H1 (cell line): ENCODE results near the gene SPTB. TPM values are rescaled to one million over a fixed set of nuclear protein-coding genes. Genes with fewer than 3 reads are reported as not detected.

ENCODE experiments used
- CTCF ChIA-PET: fragments of 300-600 bp; sonication (Branson Sonifier 250); formaldehyde crosslinking; loops from one replicate; lab custom pipeline; 2021; ENCODE audit not compliant: partially characterized antibody; lab: Charles Lee
- POLR2A ChIA-PET: fragments of 300-600 bp; sonication (Branson Sonifier 250); formaldehyde crosslinking; loops from one replicate; lab custom pipeline; 2021; ENCODE audit warnings: inconsistent platforms; ENCODE audit not compliant: partially characterized antibody; lab: Charles Lee
- DNase-seq, 2 experiments: peaks; one replicate each; pipeline versions ENCODE4 v3.0.0 to v3.0.0-alpha.2; 2010 to 2022; ENCODE audit warnings: low spot score in 2 of 2, low read depth in 1 of 2, mixed read lengths in 1 of 2
- FAIRE-seq: peaks from 2 replicates; lab custom pipeline; 2011; peaks lifted over from hg19 to GRCh38; lab: Jason Lieb, UNC
- H2AFZ ChIP-seq: 2 replicates; pipeline ENCODE4 v1.8.1; 2012; ENCODE audit warnings: low read length, inconsistent platforms
- H2AK5ac ChIP-seq: 2 replicates; pipeline ENCODE4 v1.6.1; 2013; ENCODE audit warnings: low read depth, low read length
- H2BK120ac ChIP-seq: replicated peaks from 2 replicates; pipeline ENCODE3; 2013; ENCODE audit warnings: low read depth, low read length, inconsistent platforms
- H2BK12ac ChIP-seq: 2 replicates; pipeline ENCODE4 v1.6.1; 2013; ENCODE audit warnings: low read depth, low read length
- H2BK15ac ChIP-seq: 2 replicates; pipeline ENCODE4 v1.6.1; 2013; ENCODE audit warnings: low read length
- H2BK20ac ChIP-seq: 2 replicates; pipeline ENCODE4 v1.6.1; 2013; ENCODE audit warnings: low read length
- H2BK5ac ChIP-seq: 2 replicates; pipeline ENCODE4 v1.6.1; 2013; ENCODE audit warnings: low read depth, low read length
- H3K14ac ChIP-seq: 2 replicates; pipeline ENCODE4 v1.6.1; 2013; ENCODE audit warnings: inconsistent platforms; ENCODE audit not compliant: insufficient read length
- H3K18ac ChIP-seq: 2 replicates; pipeline ENCODE4 v1.6.1; 2013; ENCODE audit warnings: low read length; ENCODE audit errors: extremely low read depth
- H3K23ac ChIP-seq: 2 replicates; pipeline ENCODE4 v1.6.1; 2013; ENCODE audit warnings: inconsistent platforms; ENCODE audit not compliant: insufficient read length
- H3K23me2 ChIP-seq: 2 replicates; pipeline ENCODE4 v1.6.1; 2013; ENCODE audit warnings: low read depth, low read length
- H3K27ac ChIP-seq: 2 replicates; pipeline ENCODE4 v1.6.1; 2011; ENCODE audit warnings: low read depth, low read length, inconsistent platforms
- H3K27me3 ChIP-seq, 4 experiments: replicated peaks in 1 of 4; 1 replicate in 1 of 4; 2 replicates in 3 of 4; pipeline versions ENCODE4 v1.6.1 to v1.8.1; 2011 to 2013; ENCODE audit warnings: low read length in 3 of 4, mild to moderate bottlenecking in 3 of 4, inconsistent platforms in 2 of 4, mixed read lengths in 2 of 4, moderate library complexity in 1 of 4; ENCODE audit not compliant: control insufficient read depth in 3 of 4, insufficient read depth in 3 of 4; ENCODE audit errors: extremely low read depth in 1 of 4
- H3K36me3 ChIP-seq, 4 experiments: 2 replicates each; pipeline versions ENCODE4 v1.6.1 to v1.8.1; 2011 to 2013; ENCODE audit warnings: mild to moderate bottlenecking in 4 of 4, low read length in 3 of 4, moderate library complexity in 2 of 4, control low read depth in 1 of 4, inconsistent platforms in 1 of 4; ENCODE audit not compliant: insufficient read depth in 4 of 4, control insufficient read depth in 2 of 4
- H3K4ac ChIP-seq: replicated peaks from 2 replicates; pipeline ENCODE3; 2013; ENCODE audit warnings: low read length, low read depth, mixed read lengths, inconsistent platforms; ENCODE audit not compliant: insufficient read length
- H3K4me1 ChIP-seq, 4 experiments: replicated peaks in 1 of 4; 1 replicate in 1 of 4; 2 replicates in 3 of 4; pipeline versions ENCODE4 v1.6.1 to v1.8.1; 2011 to 2013; ENCODE audit warnings: low read length in 3 of 4, inconsistent platforms in 2 of 4, mixed read lengths in 1 of 4; ENCODE audit not compliant: insufficient read depth in 4 of 4, control insufficient read depth in 3 of 4
- H3K4me2 ChIP-seq, 2 experiments: 2 replicates each; pipeline versions ENCODE4 v1.6.1 to v1.8.1; 2011 to 2013; ENCODE audit warnings: low read depth in 2 of 2, low read length in 2 of 2, control low read depth in 1 of 2, inconsistent platforms in 1 of 2, mild to moderate bottlenecking in 1 of 2; ENCODE audit not compliant: insufficient read depth in 1 of 2
- H3K4me3 ChIP-seq, 4 experiments: fragments of 200-600, 300-600 bp in 1 of 4; sonication (generic), shearing (Covaris generic), sonication (Bioruptor Twin) in 1 of 4; 2 replicates each; pipeline versions ENCODE4 v1.5.1 to v1.8.1; 2011 to 2016; ENCODE audit warnings: low read length in 4 of 4, low read depth in 3 of 4, control low read depth in 2 of 4, inconsistent platforms in 2 of 4, mild to moderate bottlenecking in 2 of 4, mixed read lengths in 1 of 4, moderate library complexity in 1 of 4; ENCODE audit not compliant: insufficient read depth in 2 of 4; ENCODE audit errors: extremely low read depth in 1 of 4
- H3K56ac ChIP-seq: replicated peaks from 2 replicates; pipeline ENCODE3; 2013; ENCODE audit warnings: low read depth, mild to moderate bottlenecking, mixed read lengths, low read length, inconsistent platforms; ENCODE audit not compliant: insufficient read length
- H3K79me1 ChIP-seq: 2 replicates; pipeline ENCODE4 v1.6.1; 2013; ENCODE audit warnings: low read depth, low read length, control low read depth
- H3K79me2 ChIP-seq, 2 experiments: 2 replicates each; pipeline versions ENCODE4 v1.6.1 to v1.8.1; 2012 to 2013; ENCODE audit warnings: low read length in 2 of 2, mild to moderate bottlenecking in 2 of 2, inconsistent platforms in 1 of 2; ENCODE audit not compliant: insufficient read depth in 2 of 2, control insufficient read depth in 1 of 2
- H3K9ac ChIP-seq, 4 experiments: replicated peaks in 1 of 4; 1 replicate in 1 of 4; 2 replicates in 3 of 4; pipeline versions ENCODE4 v1.6.1 to v1.8.1; 2011 to 2013; ENCODE audit warnings: low read depth in 3 of 4, low read length in 3 of 4, control low read depth in 2 of 4, mild to moderate bottlenecking in 2 of 4, moderate library complexity in 2 of 4, inconsistent platforms in 1 of 4; ENCODE audit errors: extremely low read depth in 1 of 4
- H3K9me3 ChIP-seq, 2 experiments: 2 replicates each; pipeline versions ENCODE4 v1.6.1 to v1.8.1; 2012 to 2013; ENCODE audit warnings: mild to moderate bottlenecking in 2 of 2, moderate library complexity in 2 of 2, control low read depth in 1 of 2, inconsistent platforms in 1 of 2, low read depth in 1 of 2, low read length in 1 of 2, mixed read lengths in 1 of 2; ENCODE audit not compliant: insufficient read depth in 2 of 2
- H4K20me1 ChIP-seq, 2 experiments: replicated peaks in 1 of 2; 2 replicates each; pipeline versions ENCODE3 to v1.8.1; 2011 to 2013; ENCODE audit warnings: inconsistent platforms in 2 of 2, low read length in 2 of 2, mild to moderate bottlenecking in 1 of 2; ENCODE audit not compliant: insufficient read depth in 2 of 2, control insufficient read depth in 1 of 2
- H4K5ac ChIP-seq: 2 replicates; pipeline ENCODE4 v1.6.1; 2013; ENCODE audit warnings: low read length, low read depth, mixed read lengths, inconsistent platforms; ENCODE audit not compliant: insufficient read length
- H4K8ac ChIP-seq: 2 replicates; pipeline ENCODE4 v1.8.0; 2013; ENCODE audit warnings: mild to moderate bottlenecking, moderate library complexity, low read length, inconsistent platforms; ENCODE audit not compliant: insufficient read depth; ENCODE audit errors: extremely low read depth
- H4K91ac ChIP-seq: replicated peaks from 2 replicates; pipeline ENCODE3; 2013; ENCODE audit warnings: low read length, mixed read lengths, inconsistent platforms; ENCODE audit not compliant: insufficient read length
- BRCA1 ChIP-seq: IDR thresholded peaks from 2 replicates; pipeline ENCODE4 v1.6.1; 2012; ENCODE audit warnings: low read depth, low read length, improper control_type of control experiment
- CHD2 ChIP-seq: IDR thresholded peaks from 2 replicates; pipeline ENCODE4 v1.6.1; 2012; ENCODE audit warnings: low read length, improper control_type of control experiment
- EGR1 ChIP-seq: IDR thresholded peaks from 2 replicates; pipeline ENCODE4 v1.6.1; 2011; ENCODE audit warnings: low read depth, low read length, borderline replicate concordance
- EZH2 ChIP-seq: fragments of 200-600 bp; sonication (generic); IDR thresholded peaks from 2 replicates; pipeline ENCODE4 v1.7.1; 2012; ENCODE audit warnings: low read depth, mild to moderate bottlenecking, moderate library complexity, low read length, inconsistent platforms; ENCODE audit not compliant: severe bottlenecking
- GABPA ChIP-seq: IDR thresholded peaks from 2 replicates; pipeline ENCODE4 v1.6.1; 2011; ENCODE audit warnings: mild to moderate bottlenecking, low read length, moderate library complexity, borderline replicate concordance; ENCODE audit not compliant: insufficient read depth
- RAD21 ChIP-seq, 2 experiments: IDR thresholded peaks in 1 of 2; conservative IDR thresholded peaks in 1 of 2; 2 replicates each; pipeline ENCODE4 v1.6.1; 2011; ENCODE audit warnings: low read depth in 2 of 2, low read length in 2 of 2, improper control_type of control experiment in 1 of 2, inconsistent platforms in 1 of 2, mild to moderate bottlenecking in 1 of 2, moderate library complexity in 1 of 2
- RBBP5 ChIP-seq: IDR thresholded peaks from 2 replicates; pipeline ENCODE4 v1.7.1; 2012; ENCODE audit warnings: low read depth, mild to moderate bottlenecking, inconsistent platforms, low read length, moderate library complexity, borderline replicate concordance
- SAP30 ChIP-seq: fragments of 300-600 bp; sonication (generic); IDR thresholded peaks from 2 replicates; pipeline ENCODE4 v1.7.1; 2012; ENCODE audit warnings: low read length, moderate library complexity, mild to moderate bottlenecking, inconsistent platforms; ENCODE audit not compliant: insufficient read depth, insufficient replicate concordance
- SIRT6 ChIP-seq: IDR thresholded peaks from one replicate; pipeline ENCODE4 v1.7.1; 2012; ENCODE audit warnings: low read length, inconsistent platforms
- TCF12 ChIP-seq: IDR thresholded peaks from 2 replicates; pipeline ENCODE4 v1.6.1; 2011; ENCODE audit warnings: low read depth, mild to moderate bottlenecking, low read length
- WGBS, 2 experiments: shearing (Covaris generic) in 1 of 2; methylation state at CpG; one replicate each; pipeline versions ENCODE4 v1.1.6 to v1.1.7; 2013 to 2015; ENCODE audit warnings: low lambda C conversion rate in 2 of 2, mixed read lengths in 2 of 2, inconsistent platforms in 1 of 2, low coverage in 1 of 2, missing lambda C conversion rate in 1 of 2; ENCODE audit not compliant: insufficient replicate concordance in 2 of 2, insufficient coverage in 1 of 2, insufficient read length in 1 of 2; ENCODE audit errors: extremely low coverage in 1 of 2, missing lambda C conversion rate in 1 of 2; 5-methylcytosine and 5-hydroxymethylcytosine counted together
- polyA plus RNA-seq, 7 experiments: library from polyadenylated mRNA; depleted of rRNA in 3 of 7; stranded (reverse) in 5 of 7; unstranded in 2 of 7; fragments of >200 nt in 5 of 7; fragments of 200-250 nt in 2 of 7; gene quantifications; 1 replicate in 5 of 7; 2 replicates in 1 of 7; 4 replicates in 1 of 7; pipeline versions ENCODE4 v1.2.1 to v1.2.3, GENCODE V29; 2011 to 2013; ENCODE audit warnings: missing spikeins in 2 of 7, mixed read lengths in 2 of 7
- total RNA-seq: library from RNA; stranded (reverse); fragmentation: NEBNext Ultra II Directional; extraction: Animal tissue kit (Norgen Biotek cat#: 25700); gene quantifications from 2 replicates; pipeline ENCODE4 v1.2.1, GENCODE V29; 2021

SPTB gene
- total and polyA plus RNA-seq, 2 of the 8 experiments (the other 6 are each of a cell fraction or from before 2014, with no cell fraction given): 0.30 to 2.4 TPM

- FAIRE-seq: peak; percentile 52
- Histone ChIP-seq H3K14ac (no peak overlapping the region), H3K23me2 (peaks cover 15% of the 10 kb centered on the region), H3K79me1 (peaks cover 17% of the 10 kb centered on the region; the same call in 1 of the 2 replicates), H4K91ac (no peak overlapping the region), H3K27me3 (no peaks in the 10 kb centered on the region), H3K23ac (no peak overlapping the region), H2BK12ac (peak overlapping the region; percentile 31; the same call in 1 of the 2 replicates), H3K56ac (no peak overlapping the region), H3K18ac (no peak overlapping the region; the same call in 1 of the 2 replicates), H3K27ac (no peak overlapping the region), H3K4me1 (peaks cover 21 to 45% (median 35%) of the 10 kb centered on the region in 4 experiments), H3K36me3 (peaks cover 0 to 9% (median 0%) of the 10 kb centered on the region in 4 experiments; a peak in 2 of 8 replicates), H3K9ac (no peak overlapping the region), H2AFZ (no peak overlapping the region), H4K20me1 (peaks cover 9 to 14% of the 10 kb centered on the region in 2 experiments), H2BK5ac (peak overlapping the region; percentile 31; the same call in 1 of the 2 replicates), H3K9me3 (peaks cover 0 to 3% of the 10 kb centered on the region in 2 experiments; a peak in 2 of 4 replicates), H2BK20ac (0 out of 2 replicates have a peak overlapping the region, but pooled peaks have one; percentile 50), H2BK15ac (no peak overlapping the region), H3K4me3 (peak overlapping the region; percentile 23 to 80 (median 28); a peak in 6 of 8 replicates), H2BK120ac (no peak overlapping the region), H3K79me2 (peaks cover 23 to 86% of the 10 kb centered on the region in 2 experiments), H4K8ac (no peak overlapping the region), H4K5ac (no peak overlapping the region), H2AK5ac (no peak overlapping the region), H3K4me2 (peak overlapping the region; percentile 94 to 96), H3K4ac (no peak overlapping the region)
- 14% methylated on average over 15 of the region's 18 CpGs; no CpG with 5 or more reads in 1 of the 2 experiments for WGBS, 2 experiments
- DNase-seq: peak in 1 of 2 experiments; percentile 85
- ChIA-PET CTCF (interaction anchor here (0.6 to 9.3 kb wide), 14 partner anchors 8 to 1534 kb away, joined by 3 to 74 read pairs (median 4); no protein-coding TSS in a partner anchor), POLR2A (interaction anchor here (0.7 to 7.8 kb wide), 11 partner anchors 8 to 320 kb away, joined by 3 to 102 read pairs (median 3); partner anchors contain the start of genes MTHFD1 and ZBTB1)
- TF ChIP-seq GABPA (no peak), RBBP5 (peak; percentile 41; the same call in 1 of the 2 replicates), SAP30 (peak; percentile 77), TCF12 (peak; percentile 82; the same call in 1 of the 2 replicates), SIRT6 (no peak), EZH2 (no peak), BRCA1 (no peak), CHD2 (peak; percentile 61; the same call in 1 of the 2 replicates), RAD21 (IDR thresholded peaks at IDR 0.05 in 1 of 2, conservative IDR thresholded peaks at IDR 0.05 in 1 of 2; ENCODE audit: low read depth in 2 of 2, low read length in 2 of 2) (peak; percentile 4 to 22; a peak in 1 of 4 replicates), EGR1 (peak; percentile 53; the same call in 1 of the 2 replicates)
Observed at GRCh38 chr14:64708148-64709004, 171.3 kb downstream of the SPTB start.
